Rectal smooth muscle tissue (tissue), 1 donor: Measurements from ENCODE around the gene UPK3B.
"Not testable (repeated sequence)": the region's sequence is repeated elsewhere in the genome, so short reads cannot be mapped to it uniquely, and the experiment has no call there.

Experiments
- H3K27ac ChIP-seq: one replicate; pipeline ENCODE4 v1.7.0; 2013; ENCODE audit warnings: low read depth, low read length, inconsistent platforms
- H3K27me3 ChIP-seq: one replicate; pipeline ENCODE4 v1.7.0; 2013; ENCODE audit warnings: low read length; ENCODE audit not compliant: control insufficient read depth, insufficient read depth
- H3K36me3 ChIP-seq: one replicate; pipeline ENCODE4 v1.7.0; 2013; ENCODE audit warnings: low read length; ENCODE audit not compliant: control insufficient read depth, insufficient read depth
- H3K4me1 ChIP-seq: one replicate; pipeline ENCODE4 v1.7.0; 2013; ENCODE audit warnings: low read length; ENCODE audit not compliant: control insufficient read depth, insufficient read depth
- H3K4me3 ChIP-seq: one replicate; pipeline ENCODE4 v1.7.0; 2013; ENCODE audit warnings: low read length
- H3K9ac ChIP-seq: one replicate; pipeline ENCODE4 v1.7.0; 2013; ENCODE audit warnings: low read length

UPK3B gene

DNA sequence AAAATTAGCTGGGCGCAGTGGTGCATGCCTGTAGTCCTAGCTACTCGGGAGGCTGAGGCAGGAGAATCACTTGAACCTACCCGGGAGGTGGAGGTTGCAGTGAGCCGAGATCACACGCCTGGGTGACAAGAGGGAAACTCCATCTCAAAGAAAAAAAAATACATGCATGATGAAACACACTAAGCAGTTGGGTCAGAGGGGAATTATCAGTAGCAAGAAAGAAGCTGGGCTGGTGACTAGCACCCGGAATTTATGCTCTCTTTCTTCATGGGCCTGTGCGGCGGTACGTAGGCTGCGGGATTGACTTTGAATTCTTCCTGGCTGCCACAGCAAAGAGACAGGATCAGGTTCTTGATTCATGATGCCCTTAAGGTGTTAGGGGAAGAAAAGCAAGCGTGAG lies 30.7 kb upstream of the UPK3B start:
- H3K4me1 ChIP-seq, H3K27ac ChIP-seq, H3K36me3 ChIP-seq, H3K4me3 ChIP-seq, H3K9ac ChIP-seq, H3K27me3 ChIP-seq: not testable (repeated sequence)

DNA sequence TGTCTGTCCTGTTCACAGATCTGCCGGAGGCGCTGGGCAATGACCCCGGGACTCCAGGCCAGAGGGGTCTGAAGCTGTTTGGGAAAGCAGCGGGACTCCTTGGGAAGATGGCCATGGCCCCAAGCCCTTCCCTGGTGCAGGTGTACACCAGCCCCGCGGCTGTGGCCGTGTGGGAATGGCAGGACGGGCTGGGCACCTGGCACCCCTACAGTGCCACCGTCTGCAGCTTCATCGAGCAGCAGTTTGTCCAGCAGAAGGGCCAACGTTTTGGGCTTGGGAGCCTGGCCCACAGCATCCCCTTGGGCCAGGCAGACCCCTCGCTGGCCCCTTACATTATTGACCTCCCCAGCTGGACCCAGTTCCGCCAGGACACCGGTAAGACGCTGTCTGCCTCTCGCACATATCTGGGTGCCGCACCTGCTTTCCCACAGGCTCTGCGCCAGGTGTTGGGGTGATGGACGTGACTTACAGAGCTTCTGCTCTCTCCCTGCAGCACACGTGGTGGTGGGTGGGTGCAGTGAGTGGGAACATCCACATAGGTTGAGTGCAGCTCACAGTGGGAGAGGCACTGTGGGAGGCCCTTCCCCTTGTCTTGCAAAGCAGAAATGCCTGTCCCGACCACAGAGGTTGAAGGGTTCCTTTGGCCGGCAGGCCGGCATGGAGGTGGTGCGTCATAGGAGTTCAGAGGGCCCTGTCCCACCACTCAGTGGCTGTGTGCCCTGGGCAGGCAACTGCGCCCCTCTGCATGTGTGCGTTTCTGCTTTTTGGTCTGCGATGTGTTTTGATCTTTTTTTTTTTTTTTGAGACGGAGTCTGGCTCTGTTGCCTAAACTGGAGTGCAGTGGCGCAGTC lies 29.7 kb upstream of the UPK3B start:
- not testable (repeated sequence) for H3K27ac ChIP-seq, H3K9ac ChIP-seq, H3K27me3 ChIP-seq, H3K4me1 ChIP-seq, H3K4me3 ChIP-seq, H3K36me3 ChIP-seq

DNA sequence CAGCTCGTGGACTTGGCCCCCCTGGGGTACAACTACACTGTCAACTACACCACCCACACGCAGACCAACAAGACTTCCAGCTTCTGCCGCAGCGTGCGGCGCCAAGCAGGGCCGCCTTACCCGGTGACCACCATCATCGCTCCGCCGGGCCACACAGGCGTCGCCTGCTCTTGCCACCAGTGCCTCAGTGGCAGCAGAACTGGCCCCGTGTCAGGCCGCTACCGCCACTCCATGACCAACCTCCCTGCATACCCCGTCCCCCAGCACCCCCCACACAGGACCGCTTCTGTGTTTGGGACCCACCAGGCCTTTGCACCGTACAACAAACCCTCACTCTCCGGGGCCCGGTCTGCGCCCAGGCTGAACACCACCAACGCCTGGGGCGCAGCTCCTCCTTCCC lies 27.7 kb upstream of the UPK3B start:
- H3K36me3 ChIP-seq, H3K9ac ChIP-seq, H3K27ac ChIP-seq: not testable (repeated sequence)

DNA sequence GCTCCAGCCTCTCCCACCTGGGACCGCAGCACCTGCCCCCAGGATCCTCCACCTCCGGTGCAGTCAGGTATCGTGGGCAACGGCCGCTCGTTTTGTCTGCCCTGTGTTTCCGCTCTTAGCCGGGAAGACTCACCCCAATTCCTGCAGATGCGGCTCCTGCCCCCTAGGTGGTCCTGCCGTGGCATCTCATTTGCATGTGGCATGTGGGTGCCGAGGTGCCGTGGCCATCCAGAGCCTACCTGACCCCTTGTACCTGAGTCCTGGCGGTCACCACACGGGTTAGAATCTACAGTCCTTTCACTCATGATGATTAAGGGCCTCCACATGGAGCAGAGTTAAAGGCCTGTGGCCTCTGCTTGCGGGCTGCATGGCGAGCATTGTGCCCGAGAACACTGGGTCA lies 27.3 kb upstream of the UPK3B start:
- H3K4me3 ChIP-seq, H3K36me3 ChIP-seq, H3K4me1 ChIP-seq, H3K27me3 ChIP-seq, H3K9ac ChIP-seq, H3K27ac ChIP-seq: not testable (repeated sequence)

More for the DNA sequence above, 27.7 kb upstream of the UPK3B start:
- not testable (repeated sequence) for H3K27me3 ChIP-seq, H3K4me3 ChIP-seq, H3K4me1 ChIP-seq

DNA sequence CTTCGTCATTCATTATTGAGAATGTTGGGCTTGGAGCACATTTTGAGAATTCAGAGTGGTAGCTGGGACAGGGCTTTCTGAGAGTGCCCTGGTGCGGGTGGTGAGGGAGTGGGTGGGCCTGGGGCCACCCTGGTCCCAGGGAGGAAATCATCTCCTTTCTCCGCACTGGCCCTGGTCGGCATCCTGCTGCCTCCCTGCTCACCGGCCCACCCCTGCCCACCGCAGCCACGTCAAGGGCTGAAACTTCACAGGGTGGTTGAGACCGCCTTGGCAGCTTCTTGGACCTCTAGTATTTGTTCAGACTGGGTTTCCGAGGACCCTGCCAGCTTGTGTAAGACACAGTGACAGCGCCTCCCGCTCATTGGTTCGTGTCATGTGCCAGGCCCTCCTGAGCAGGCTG lies 25.9 kb upstream of the UPK3B start:
- not testable (repeated sequence) for H3K4me3 ChIP-seq, H3K27ac ChIP-seq, H3K9ac ChIP-seq, H3K27me3 ChIP-seq, H3K4me1 ChIP-seq, H3K36me3 ChIP-seq

DNA sequence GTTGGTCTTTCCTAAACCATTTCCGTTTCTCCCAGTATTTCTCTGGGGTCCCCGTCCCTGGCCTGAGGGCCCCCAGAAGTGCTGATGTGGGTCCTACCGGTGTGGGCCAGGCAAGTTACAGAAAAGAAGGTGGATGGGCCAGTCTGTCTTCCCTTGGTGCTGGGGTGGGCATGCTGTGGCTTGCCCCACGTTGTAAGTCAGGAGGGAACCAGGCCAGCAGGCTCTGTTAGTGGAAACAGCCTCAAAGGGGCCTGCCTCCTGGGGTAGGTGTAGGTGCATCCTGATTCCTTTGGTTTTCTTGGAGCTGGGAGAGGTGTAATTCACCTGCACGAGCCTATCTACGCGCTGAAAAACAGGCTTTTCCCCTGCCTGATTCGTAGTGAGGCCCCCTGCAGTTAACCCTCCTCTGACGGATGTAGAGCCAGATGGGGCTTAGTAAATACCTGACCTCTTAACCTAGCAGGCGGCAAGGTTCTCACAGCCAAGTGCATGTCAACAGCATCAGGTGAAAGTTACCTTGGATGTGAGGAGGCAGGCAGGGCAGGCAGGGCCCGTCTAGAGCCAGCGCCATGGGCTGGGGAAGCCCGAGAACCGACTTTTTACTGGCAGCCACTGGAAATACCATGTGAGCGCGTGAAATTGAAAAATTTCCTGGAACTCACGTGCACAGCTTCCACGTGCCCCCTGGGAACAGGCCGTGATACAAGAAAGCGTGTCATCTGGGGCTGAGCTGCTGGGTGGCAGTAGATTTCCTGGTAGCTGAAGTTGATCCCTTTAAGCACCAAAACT lies 24.3 kb upstream of the UPK3B start:
- not testable (repeated sequence) for H3K36me3 ChIP-seq, H3K4me1 ChIP-seq, H3K9ac ChIP-seq, H3K4me3 ChIP-seq, H3K27ac ChIP-seq, H3K27me3 ChIP-seq

DNA sequence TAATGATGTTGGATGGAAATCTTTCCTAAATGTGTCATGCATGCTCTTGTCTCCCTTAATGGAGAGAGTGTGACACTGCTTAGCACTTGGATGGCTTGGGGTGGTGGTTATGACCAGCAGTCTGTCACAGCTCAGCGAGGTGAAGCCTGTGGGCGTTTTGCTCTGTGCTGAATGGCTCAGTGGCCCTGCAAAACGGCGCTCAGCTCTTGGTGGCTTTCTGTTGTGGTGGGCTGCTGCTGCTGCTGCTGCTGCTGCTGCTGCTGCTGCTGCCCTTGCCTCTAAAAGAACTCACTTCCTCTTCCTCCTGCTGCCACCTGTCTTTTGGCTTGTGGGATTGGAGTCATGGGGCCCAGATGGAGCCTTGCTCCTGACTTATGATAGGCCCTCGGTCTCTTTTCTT lies 23.7 kb upstream of the UPK3B start:
- H3K27me3 ChIP-seq, H3K9ac ChIP-seq, H3K4me1 ChIP-seq, H3K36me3 ChIP-seq, H3K27ac ChIP-seq, H3K4me3 ChIP-seq: not testable (repeated sequence)

DNA sequence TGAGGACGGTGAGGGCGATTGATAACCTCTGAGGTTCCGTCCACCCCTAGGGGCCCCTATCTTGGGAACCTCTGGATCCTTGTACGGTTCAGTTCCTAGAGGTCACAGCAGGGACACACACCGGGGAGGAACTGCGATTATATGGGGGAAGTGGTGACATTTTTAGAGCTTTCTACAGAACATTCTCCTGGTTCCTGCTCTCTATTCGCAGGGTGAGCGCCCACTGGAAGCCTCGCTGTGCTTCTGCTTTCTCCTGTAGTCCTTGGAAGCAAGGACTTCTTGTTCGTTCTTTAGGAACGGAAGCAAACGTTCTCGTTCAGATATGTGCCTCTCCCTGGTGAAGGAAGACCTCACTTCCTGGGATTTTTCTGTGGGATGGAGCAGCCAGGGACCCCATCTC lies 22.4 kb upstream of the UPK3B start:
- not testable (repeated sequence) for H3K4me1 ChIP-seq, H3K36me3 ChIP-seq, H3K9ac ChIP-seq, H3K4me3 ChIP-seq, H3K27me3 ChIP-seq, H3K27ac ChIP-seq

DNA sequence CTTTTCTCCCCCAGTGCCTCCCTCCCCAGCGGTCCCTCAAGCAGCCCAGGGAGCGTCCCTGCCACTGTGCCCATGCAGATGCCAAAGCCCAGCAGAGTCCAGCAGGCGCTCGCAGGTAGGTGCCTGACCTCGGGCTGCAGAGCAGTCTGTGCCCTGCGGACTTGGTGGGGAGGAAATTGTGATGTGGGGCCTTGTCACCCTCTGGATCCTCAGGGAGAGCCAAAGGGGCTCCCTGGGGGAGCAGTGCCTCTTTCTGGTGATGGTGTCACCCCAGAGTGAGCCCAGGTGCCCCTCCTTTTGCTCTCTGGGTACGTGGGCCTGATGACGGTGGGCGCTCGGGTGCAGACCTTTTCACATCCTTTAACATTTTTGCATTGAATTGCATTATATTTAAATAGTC lies 18.2 kb upstream of the UPK3B start:
- H3K4me1 ChIP-seq, H3K9ac ChIP-seq, H3K36me3 ChIP-seq, H3K27me3 ChIP-seq, H3K27ac ChIP-seq, H3K4me3 ChIP-seq: not testable (repeated sequence)

DNA sequence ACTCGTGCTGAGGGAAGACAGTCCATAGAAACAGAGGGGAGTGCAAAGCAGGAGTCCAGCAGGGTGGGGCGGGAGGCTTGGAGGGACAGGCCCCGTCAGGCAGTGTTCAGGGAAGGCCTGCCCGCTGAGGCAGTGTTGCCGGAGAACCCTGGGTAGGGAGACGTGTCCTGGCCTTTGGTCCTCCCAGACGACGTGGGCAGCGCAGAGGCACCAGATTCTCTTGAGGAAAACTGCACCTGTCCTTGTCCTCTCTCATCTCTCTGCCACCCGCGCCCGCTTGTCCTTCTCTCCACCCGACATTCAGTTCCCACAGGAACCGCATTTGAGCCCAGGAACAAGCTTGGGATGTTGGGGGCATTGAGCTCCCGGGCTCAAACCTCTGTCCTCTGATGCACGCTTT lies 14.6 kb upstream of the UPK3B start:
- H3K36me3 ChIP-seq, H3K27me3 ChIP-seq, H3K4me3 ChIP-seq, H3K27ac ChIP-seq, H3K9ac ChIP-seq, H3K4me1 ChIP-seq: not testable (repeated sequence)

DNA sequence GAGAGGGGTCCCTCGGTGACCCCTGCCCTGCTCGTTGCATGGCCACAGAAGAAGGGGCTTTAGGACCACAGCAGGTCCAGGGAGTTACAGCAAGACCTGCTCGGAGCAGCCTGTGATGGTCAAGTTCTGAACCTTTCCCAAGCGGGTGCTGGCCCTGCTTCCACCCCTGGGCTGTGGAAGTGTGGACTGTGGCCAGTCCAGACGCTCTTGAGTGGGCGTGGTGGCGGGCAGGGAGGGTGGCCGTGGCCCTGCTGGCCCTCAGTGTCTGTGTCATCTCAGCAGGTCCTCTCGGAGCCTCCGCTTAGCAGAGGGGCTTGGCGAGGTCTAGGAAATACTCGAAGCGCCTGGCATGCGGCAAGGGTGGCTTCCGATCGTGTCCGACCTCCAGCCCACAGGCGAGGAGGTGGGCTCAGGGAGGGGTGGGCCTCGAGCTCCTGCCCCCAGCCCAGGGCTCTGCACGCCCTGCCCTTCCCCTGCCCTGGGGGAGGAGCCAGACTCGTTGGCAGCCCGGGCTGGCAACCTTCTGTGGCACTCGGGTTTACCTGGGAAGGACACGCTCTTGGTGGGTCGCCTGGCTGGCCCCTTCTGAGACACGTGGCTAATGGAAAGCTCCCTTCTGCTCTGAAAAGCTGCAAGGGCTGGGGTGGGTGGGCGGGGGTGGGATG lies 12.3 kb upstream of the UPK3B start:
- H3K4me1 ChIP-seq, H3K9ac ChIP-seq, H3K4me3 ChIP-seq, H3K27ac ChIP-seq, H3K36me3 ChIP-seq, H3K27me3 ChIP-seq: not testable (repeated sequence)

DNA sequence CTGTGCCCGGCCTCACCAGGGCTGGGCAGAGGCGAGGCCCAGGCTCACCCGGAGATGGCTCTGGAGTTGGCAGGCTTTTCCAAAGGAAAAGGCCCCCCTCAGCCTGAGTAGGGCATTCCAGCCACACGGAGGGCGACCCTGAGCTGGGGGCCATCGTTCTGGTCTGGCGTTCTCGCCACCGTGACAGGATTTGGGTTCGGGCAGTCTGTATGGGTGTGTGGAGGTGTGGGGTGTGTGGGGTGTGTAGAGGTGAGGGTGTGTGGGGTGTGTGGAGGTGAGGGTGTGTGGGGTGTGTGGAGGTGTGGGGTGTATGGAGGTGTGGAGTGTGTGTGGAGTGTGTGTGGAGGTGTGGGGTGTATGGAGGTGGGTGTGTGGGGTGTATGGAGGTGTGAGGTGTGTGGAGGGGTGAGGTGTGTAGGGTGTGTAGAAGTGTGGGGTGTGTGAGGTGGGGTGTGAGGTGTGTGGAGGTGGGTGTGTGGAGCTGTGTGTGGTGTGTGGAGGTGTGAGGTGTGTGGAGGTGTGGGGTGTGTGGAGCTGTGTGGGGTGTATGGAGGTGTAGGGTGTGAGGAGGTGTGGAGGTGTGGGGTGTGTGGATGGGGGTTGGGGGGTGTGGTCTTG lies 11.7 kb upstream of the UPK3B start:
- not testable (repeated sequence) for H3K4me1 ChIP-seq, H3K36me3 ChIP-seq, H3K4me3 ChIP-seq, H3K27ac ChIP-seq, H3K27me3 ChIP-seq, H3K9ac ChIP-seq
